ENCODE measurements around the gene PSMB10.

Gene PSMB10

DNA sequence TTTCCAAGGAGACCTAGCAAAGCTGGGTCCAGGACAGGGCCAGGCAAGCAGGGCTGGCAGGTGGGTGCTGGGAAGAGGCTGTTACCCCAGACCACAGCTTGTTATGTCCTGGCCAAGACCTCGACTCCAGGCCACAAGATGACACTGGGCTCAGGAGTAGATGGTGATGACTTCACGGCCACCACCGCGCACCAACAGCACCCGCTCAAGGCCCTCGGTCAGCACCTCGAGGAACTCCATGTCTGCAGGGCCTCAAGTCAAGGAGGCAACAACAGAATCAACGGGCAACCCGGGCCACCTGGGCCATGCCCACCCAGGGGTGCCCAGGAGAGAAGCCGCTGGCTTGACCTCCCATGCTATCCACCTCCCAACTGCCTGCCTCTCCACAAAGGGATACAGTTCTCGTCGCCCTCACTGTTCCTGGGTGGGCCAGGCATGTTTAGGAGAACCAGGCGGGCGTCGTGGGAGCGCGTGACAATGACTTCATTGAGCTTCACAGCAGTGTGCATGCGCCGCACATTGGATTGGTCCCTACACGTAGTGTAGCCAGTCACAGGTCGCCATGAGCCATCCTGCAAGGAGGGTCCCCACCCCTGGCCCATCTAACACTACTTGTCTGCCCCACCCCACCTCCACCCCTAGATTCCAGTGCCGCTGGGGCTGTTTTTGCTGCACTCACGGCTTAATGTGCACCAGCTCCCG, 8.2 kb upstream of the PSMB10 start:
- no peak for TF ChIP-seq ZFX (IDR thresholded peaks at IDR 0.05; ENCODE audit: borderline replicate concordance)
- TF ChIP-seq, protein P1, sequence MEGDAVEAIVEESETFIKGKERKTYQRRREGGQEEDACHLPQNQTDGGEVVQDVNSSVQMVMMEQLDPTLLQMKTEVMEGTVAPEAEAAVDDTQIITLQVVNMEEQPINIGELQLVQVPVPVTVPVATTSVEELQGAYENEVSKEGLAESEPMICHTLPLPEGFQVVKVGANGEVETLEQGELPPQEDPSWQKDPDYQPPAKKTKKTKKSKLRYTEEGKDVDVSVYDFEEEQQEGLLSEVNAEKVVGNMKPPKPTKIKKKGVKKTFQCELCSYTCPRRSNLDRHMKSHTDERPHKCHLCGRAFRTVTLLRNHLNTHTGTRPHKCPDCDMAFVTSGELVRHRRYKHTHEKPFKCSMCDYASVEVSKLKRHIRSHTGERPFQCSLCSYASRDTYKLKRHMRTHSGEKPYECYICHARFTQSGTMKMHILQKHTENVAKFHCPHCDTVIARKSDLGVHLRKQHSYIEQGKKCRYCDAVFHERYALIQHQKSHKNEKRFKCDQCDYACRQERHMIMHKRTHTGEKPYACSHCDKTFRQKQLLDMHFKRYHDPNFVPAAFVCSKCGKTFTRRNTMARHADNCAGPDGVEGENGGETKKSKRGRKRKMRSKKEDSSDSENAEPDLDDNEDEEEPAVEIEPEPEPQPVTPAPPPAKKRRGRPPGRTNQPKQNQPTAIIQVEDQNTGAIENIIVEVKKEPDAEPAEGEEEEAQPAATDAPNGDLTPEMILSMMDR (IDR thresholded peaks at IDR 0.05), result no peak
- no peak overlapping the region for H3K27ac ChIP-seq

DNA sequence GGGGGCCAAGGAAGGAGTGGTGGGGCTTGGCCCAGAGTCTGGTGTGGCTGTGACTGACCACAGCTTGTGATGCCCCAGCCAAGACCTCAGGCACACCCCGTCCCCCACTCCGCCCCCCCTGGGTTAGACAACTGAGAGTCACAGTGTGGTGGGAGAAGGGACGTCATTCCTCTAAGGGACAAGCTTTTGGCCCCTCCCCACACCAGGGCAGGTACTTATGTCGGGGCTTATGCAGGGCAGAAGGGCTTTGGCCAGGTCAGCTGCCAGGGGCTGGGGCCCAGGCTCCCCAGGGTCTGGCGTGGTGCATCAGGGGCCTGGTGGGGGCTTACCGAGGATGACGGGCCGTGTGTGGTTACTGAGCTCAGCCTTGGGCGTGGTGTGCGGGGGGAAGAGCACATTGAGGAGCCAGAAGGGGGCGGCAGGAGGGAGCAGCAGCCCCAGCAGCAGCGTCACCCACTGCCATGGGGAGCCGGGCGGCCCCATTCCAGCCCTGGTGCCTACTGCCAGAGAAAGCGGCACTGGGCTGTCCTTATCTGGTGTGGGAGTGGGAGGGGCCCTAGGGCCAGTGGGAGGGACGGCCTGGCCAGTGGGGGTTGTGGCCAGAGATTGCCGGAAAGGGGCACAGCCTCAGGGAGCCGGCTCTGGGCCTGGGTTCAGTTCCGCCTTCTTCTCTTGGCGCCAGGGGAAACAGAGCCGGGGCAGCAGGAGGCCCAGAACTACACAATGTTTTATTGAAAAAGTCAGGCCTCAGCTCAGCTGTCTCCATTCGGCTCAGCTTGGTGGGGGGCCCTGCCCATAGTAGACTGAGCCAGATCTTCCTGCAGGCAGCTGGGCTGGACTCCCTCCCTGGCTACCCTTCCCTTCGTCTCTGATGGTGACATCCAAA, 7.2 kb upstream of the PSMB10 start, which contains the start of gene LCAT:
Gene LCAT, minus strand, starts transcription at position 502 of the 886 bp plus-strand sequence. Its CDS starts 19 bp downstream, at position 483.
- H3K27ac ChIP-seq, result no peak within 1 kb of the TSS
- no peak for TF ChIP-seq ZFX (IDR thresholded peaks at IDR 0.05; ENCODE audit: borderline replicate concordance)
- TF ChIP-seq, protein P1 (IDR thresholded peaks at IDR 0.05), result no peak

DNA sequence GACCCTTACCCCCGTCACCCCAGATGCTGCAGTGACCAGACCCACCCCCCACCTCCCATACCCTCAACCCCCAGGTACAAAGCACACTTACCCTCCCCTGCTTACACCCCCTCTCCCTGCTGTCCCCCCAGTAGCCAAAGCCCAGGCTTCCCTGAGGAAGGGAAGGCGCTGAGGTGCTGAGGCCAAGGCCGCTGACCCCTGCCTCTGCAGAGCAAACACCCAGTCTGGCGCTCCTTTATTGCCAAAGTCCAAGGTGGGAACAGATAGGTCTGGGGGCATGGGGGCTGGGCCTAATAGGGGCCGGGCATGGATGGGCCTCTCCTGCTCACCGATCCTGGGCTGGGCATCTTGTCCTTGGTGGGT, 6.6 kb upstream of the PSMB10 start:
- no peak overlapping the region for H3K27ac ChIP-seq
- TF ChIP-seq, protein P1 (IDR thresholded peaks at IDR 0.05), result no peak
- no peak for TF ChIP-seq ZFX (IDR thresholded peaks at IDR 0.05; ENCODE audit: borderline replicate concordance)

DNA sequence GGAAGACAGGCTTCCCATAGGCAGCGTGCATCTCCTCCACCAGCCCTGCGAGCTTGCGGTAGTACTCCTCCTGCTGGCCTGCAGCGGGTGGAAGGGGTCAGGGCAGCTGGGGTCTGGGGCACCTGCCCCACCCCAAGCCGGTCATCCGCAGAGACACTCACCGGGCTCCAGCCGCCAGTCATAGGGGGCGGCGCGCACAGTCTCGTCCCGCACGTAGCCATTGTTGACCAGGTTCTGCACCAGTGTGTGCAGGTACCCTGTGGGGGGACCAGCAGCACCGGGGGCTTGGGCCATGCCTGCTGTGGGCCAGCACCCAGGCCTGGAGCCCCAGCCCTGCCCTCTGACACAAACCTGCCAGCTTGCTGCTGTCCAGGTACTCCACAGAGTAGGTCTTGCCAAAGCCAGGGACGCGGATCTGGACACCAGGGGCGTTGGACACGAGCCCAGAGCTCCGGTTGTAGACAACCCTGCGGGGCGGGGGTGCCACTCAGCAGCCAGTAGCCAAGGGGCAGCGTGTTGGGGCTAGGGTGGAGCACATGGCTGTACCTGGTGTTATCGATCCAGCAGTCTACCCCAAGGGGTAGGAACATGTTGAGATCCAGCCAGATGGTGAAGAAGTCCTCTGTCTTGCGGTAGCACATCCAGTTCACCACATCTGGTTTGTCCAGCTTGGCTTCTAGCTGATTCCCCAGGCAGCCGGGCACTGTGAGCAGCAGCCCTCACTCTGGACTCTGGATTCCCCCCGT, 6.0 kb upstream of the PSMB10 start:
- H3K27ac ChIP-seq, result no peak overlapping the region
- no peak for TF ChIP-seq ZFX (IDR thresholded peaks at IDR 0.05; ENCODE audit: borderline replicate concordance)
- TF ChIP-seq, protein P1 (IDR thresholded peaks at IDR 0.05), result no peak

DNA sequence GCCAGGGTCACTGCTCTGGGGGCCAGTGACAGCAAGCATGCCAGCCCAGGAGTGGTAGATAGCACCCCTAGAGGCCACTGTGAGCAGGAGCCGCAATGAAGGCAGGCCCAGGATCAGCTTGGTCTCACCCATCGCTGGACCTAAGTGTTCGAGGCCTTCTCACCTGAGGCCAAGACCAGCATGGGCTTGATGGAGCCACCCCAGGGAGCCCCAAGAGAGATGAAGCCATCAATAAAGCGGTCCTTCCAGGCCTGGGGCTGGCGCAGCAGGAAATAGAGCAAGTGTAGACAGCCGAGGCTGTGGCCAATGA, 5.5 kb upstream of the PSMB10 start:
- H3K27ac ChIP-seq, result peak overlapping the region; percentile 31; the same call in 1 of the 2 replicates

DNA sequence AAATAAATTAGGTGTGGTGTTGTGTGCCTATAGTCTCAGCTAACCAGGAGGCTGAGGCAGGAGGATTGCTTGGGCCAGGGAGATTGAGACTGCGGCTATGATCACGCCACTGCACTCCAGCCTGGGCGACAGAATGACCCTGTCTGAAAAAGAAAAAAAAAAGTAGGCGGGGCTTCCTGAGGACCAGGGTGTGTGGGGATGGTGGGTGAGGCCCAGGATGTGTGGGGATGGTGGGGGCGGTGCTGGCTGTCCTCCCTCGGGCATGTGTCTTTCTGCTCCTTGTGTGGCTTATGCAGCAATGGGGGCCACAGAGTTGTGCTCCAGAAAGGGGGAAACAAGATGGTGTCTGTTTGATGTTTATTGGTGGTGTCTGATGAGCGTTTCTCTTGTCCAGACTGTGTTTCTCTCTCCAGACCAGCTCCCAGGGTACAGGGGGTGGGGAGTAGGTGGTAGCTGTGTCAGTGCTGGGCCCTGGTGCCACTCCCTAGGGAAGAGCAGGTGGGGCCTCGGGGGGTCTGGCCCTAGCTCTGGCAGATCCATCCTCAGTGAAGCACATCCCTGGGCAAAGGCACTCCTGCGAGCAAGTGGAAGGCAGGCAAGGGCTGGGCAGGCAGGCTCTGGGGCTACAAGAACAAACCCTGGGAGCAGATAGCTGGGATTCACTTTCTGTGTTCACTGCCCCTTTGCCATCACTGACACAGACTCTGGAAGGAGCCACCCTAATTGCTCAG, 5.0 kb upstream of the PSMB10 start:
- TF ChIP-seq, protein P1 (IDR thresholded peaks at IDR 0.05), result no peak
- no peak for TF ChIP-seq ZFX (IDR thresholded peaks at IDR 0.05; ENCODE audit: borderline replicate concordance)
- H3K27ac ChIP-seq, result peak overlapping the region; percentile 31

More for the DNA sequence above, 5.5 kb upstream of the PSMB10 start:
- no peak for TF ChIP-seq ZFX (IDR thresholded peaks at IDR 0.05; ENCODE audit: borderline replicate concordance)
- TF ChIP-seq, protein P1 (IDR thresholded peaks at IDR 0.05), result peak; percentile 85
